Glomerular endothelial cell (primary cell): ENCODE data around the gene NUP188. TPM values are rescaled to one million over a fixed set of nuclear protein-coding genes. Genes with fewer than 3 reads are reported as not detected.

ENCODE experiments used
- DNase-seq: peaks from one replicate; pipeline ENCODE4 v3.0.0-alpha.2; 2011; ENCODE audit warnings: low read depth, low spot score; ENCODE audit errors: extremely low read depth
- total RNA-seq: library from RNA; depleted of rRNA; stranded (reverse); fragments of >200 nt; gene quantifications from 2 replicates; pipeline ENCODE4 v1.2.3, GENCODE V29; 2015

The NUP188 gene
- total RNA-seq, 1 donor from 2014 or later, result 51.3 TPM

DNA sequence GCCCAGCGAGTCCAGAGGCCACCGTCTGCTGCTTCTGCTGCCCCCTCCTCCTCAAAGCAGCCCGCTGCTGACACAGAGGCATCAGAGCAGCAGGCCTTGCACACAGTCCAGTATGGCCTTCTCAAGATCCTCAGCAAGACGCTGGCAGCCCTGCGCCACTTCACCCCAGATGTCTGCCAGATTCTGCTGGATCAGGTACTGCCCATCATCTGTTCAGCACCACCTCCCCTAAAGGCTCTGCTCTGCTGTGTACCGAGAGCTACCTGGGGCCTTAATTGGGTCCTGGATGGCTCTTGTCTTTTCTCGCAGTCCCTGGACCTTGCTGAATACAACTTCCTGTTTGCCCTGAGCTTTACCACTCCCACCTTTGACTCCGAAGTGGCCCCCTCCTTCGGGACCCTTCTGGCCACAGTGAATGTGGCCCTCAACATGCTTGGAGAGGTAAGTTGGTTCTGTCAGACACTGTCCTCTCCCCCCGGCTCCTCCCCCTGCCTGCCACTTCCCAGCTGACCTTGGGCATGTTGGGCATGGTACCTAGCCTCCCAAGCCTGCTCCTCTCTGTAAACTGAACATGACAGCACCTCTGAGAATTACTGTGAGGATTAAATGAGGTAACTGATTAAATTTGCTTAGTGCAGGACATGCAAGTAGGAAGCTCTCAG lies 58.0 kb downstream of the NUP188 start:
- no peak for DNase-seq

- DNase-seq, result peak; percentile 9
Observed at GRCh38 chr9:129006328-129007034, 59.0 kb downstream of the NUP188 start.

DNA sequence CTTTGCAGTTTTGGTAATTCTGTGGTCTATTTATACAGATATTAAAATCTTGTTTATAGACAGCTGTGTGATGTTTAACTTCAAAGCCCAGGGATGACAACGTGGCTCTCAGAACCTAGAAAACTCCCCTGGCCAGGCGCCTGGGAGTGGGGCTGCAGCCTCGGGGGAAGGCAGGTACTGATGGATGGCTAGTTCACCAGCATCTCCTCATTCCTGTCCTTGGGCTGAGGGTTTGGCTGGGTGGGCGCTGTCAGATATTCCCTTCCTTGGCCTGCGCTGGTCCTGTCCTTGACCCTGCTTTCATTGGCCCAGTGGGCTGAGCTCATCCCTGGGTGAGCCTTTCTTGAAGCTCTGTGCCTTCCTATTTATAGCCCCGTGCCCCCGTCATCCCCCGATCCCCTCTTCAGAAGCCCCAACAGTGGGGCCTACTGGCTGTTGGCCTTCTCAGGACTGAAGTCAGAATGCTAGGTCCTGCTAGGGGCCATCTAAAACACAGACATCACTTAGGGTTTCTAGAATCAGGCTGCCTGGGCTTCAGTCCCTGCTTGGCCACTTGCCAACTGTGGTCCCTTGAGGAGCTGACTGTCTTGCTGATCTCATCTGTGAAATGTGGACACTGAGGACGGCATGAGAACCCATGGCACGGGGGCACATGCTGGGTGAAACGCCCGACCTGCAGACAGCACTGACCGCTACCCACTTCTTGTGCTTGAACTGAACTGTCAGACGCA lies 59.7 kb downstream of the NUP188 start:
- DNase-seq, result no peak

- no peak for DNase-seq
Observed at GRCh38 chr9:129007766-129008468, 60.4 kb downstream of the NUP188 start.

- no peak for DNase-seq
Observed at GRCh38 chr9:129008469-129008965, 61.0 kb downstream of the NUP188 start.

DNA sequence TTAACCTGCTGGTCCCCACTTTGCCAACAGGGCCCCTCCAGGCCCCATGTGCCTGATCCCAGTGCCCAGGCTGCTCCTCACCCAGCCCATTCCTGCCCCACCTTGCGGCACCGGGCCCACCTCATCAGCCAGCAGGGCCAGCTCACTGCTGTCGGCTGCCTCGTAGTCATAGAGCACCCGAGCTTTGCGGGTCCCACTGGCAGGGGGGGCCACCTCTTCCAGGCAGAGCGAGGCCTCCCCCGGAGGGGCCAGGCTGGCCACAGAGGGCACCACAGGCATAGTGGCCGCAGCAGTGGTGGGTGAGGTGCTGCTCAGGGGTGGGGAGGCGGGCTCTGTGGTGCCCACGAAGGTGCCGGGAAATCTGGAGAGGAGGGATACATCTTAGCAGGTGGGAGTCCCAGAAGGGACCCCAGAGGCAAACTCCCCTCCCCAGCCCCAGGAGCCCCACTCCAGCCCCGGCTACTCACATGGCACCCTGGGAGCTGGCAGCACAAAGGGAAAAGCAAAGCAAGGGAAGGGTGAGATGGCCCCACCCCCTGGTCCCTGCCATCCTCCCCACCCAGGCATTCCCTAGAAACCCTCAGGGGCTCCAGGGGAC lies 61.6 kb downstream of the NUP188 start:
- no peak for DNase-seq

- no peak for DNase-seq
Observed at GRCh38 chr9:129009584-129010141, 62.2 kb downstream of the NUP188 start.

GRCh38 chr9:129010267-129010975 lies 62.9 kb downstream of the NUP188 start:
- no peak for DNase-seq

DNA sequence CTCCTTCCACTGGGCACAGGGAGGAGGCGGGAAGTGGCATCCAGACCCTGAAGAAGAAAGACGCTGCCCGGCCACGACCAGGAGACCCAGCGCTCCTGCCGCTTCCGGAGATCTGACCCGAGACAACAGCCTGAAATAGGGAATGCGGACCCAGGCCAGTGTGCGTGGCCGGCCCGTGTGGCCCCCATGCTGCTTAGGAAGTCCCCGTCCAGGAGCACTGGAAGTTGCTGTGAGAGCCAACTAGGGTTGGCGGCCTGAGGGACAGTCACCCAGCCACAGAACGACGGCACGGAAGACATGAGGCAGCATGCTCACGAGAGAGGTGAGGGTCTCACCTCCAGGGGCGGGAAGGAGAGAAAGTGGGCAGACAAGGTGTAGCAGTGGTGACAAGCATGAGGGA lies 63.7 kb downstream of the NUP188 start:
- DNase-seq, result no peak

DNA sequence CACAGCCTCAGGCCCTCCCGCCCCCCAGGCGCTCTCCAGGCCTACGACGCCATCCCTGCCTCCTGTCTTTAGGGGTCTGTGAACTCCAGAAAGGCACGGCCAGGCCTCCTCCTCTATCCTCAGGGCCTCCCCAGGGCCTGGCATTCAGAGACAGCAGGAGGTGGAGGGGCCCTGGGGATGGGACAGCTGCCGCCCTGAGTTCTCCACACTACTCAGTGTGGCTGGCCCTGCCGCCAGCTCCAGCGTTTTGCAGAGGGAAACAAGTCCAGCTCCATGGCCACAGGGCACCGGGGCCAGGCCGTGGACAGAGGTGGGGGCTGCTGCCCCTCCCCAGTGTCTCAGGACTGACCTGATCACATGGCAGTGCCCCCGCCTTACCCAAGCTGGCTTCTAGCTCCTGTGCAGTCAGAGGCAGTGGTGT lies 64.3 kb downstream of the NUP188 start:
- no peak for DNase-seq

DNA sequence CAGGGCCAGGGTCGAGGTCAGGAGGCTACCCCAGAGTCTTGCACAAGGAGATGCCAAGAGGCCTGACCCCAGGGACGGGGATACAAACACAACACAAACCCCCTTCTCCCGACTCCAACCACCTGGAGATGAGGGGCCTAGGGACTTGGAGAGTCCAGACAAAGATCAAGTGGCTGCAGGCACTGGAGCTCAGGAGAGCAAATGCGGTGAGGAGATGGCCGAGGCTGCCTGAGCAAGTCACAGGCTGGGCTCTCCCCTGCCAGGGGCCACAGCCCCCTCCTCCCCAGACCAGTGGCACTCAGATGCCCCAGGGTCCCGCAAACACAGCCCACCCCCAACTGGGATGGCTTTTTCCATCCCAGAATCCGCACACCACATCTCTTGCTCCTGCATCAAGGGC lies 64.8 kb downstream of the NUP188 start:
- no peak for DNase-seq

- no peak for DNase-seq
Observed at GRCh38 chr9:129012893-129013448, 65.5 kb downstream of the NUP188 start.

DNA sequence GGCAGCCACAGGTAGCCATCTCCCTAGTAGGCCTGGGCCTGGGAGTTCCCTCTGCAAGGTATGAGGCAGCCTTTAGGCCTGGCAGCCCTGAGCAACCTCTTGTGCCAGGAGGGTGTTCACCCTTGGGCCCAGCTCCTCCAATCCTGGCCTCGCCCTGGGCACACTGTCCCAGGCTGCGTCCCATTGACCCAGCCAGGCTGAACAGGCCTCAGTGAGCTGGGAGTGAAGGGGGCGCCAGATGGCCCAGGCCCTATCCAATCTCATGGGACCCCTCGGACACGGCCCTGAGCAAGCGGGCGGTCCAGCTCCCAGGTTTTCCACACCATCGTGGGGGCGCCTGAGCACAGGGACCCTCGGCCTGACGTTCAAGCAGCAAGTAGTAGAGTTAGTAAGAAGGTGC lies 66.2 kb downstream of the NUP188 start:
- DNase-seq, result no peak

DNA sequence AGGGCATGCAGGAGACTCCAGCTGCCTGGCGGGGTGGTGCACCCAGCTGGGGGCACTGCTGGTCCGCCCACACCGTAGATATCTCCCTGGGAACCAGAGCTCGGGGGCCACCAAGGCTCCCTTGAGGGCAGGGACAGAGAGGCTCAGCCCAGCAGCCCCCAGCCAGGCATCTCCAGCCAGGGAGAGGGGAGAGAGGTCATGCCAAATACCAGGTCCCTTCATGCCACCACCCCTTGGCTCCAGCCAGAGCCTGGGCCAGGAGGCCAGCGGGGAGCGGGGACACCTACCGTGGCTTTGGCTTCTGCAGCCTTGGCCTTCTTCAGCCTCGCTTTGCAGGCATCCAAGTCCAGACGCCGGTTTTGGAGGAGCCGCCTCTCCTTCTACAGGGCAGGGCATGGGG lies 66.6 kb downstream of the NUP188 start:
- DNase-seq, result no peak

DNA sequence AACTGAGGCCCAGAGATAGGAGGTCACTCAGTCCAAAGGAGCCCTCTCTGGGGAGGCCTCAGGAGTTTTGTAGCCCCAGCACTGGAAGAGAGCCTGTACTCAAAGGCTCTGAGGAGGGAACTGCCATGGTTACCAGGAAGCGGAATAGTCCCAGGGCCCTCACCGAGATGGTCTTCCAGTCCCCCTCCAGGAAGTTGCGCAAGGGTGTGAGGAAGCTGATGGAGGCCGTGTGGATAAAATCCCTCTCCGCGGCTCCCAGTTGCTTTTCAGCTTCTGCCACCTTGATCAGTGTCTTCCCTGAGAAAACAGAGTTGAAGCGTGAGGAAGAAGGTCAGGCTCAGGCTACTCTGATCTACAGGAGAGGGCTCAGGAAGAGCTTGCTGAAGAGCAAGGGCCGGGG lies 67.1 kb downstream of the NUP188 start:
- DNase-seq, result no peak

DNA sequence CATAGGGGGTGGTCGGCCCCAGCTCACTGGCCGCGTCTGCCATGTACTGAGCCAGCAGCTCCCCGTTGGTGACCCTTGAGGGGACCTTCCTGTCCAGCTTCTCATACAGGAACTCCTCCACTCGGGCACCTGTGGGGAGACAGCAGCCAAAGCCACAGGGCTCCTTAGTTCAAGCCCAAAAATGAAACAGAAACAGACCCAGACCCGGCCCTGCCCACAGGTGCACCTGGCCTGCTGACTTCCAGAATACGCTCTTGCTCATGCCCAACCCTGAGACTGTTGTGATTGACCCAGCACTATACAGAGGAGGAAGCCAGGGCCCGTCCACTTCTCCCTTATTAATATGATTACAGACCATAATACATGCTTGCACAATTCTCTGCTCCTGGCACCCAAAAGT lies 73.6 kb downstream of the NUP188 start:
- no peak for DNase-seq

- no peak for DNase-seq
Observed at GRCh38 chr9:129022037-129022436, 74.5 kb downstream of the NUP188 start.

- no peak for DNase-seq
Observed at GRCh38 chr9:129023036-129023907, 75.8 kb downstream of the NUP188 start.

- no peak for DNase-seq
Observed at GRCh38 chr9:129023908-129024233, 76.4 kb downstream of the NUP188 start.
